ENCODE data around the gene EPHB2. TPM values are rescaled to one million over a fixed set of nuclear protein-coding genes. Genes with fewer than 3 reads are reported as not detected.

EPHB2 gene
- total and polyA plus RNA-seq, 2 of the 8 experiments (the other 6 are each of a cell fraction or from before 2014, with no cell fraction given), result 15.8 to 17.2 TPM

- Histone ChIP-seq H4K5ac (ENCODE audit: insufficient read length, low read depth, low read length) (no peak overlapping the region), H2BK120ac (replicated peaks; ENCODE audit: low read depth, low read length) (no peak overlapping the region), H2BK5ac (ENCODE audit: low read depth, low read length) (no peak overlapping the region), H4K8ac (ENCODE audit: extremely low read depth, insufficient read depth, low read length) (no peak overlapping the region), H2BK12ac (ENCODE audit: low read depth, low read length) (no peak overlapping the region), H3K4ac (replicated peaks; ENCODE audit: insufficient read length, low read depth, low read length) (no peak overlapping the region), H3K23me2 (ENCODE audit: low read depth, low read length) (peaks cover 4% of the 10 kb centered on the region; the same call in 1 of the 2 replicates), H3K23ac (ENCODE audit: insufficient read length) (no peak overlapping the region), H3K27ac (ENCODE audit: low read depth, low read length) (no peak overlapping the region), H3K4me3 (ENCODE audit: extremely low read depth in 1 of 4, insufficient read depth in 2 of 4, low read depth in 3 of 4, low read length in 4 of 4) (no peak overlapping the region), H3K9ac (replicated peaks in 1 of 4; ENCODE audit: extremely low read depth in 1 of 4, low read depth in 3 of 4, low read length in 3 of 4) (no peak overlapping the region), H3K27me3 (replicated peaks in 1 of 4; ENCODE audit: control insufficient read depth in 3 of 4, extremely low read depth in 1 of 4, insufficient read depth in 3 of 4, low read length in 3 of 4) (no peaks in the 10 kb centered on the region), H3K4me2 (ENCODE audit: insufficient read depth in 1 of 2, low read depth in 2 of 2, low read length in 2 of 2) (no peak overlapping the region), H3K79me1 (ENCODE audit: low read depth, low read length) (peaks cover 2% of the 10 kb centered on the region; the same call in 1 of the 2 replicates), H2BK20ac (ENCODE audit: low read length) (no peak overlapping the region), H4K20me1 (replicated peaks in 1 of 2; ENCODE audit: control insufficient read depth in 1 of 2, insufficient read depth in 2 of 2, low read length in 2 of 2) (peaks cover 2 to 5% of the 10 kb centered on the region in 2 experiments), H3K56ac (replicated peaks; ENCODE audit: insufficient read length, low read depth, low read length) (no peak overlapping the region), H3K9me3 (ENCODE audit: insufficient read depth in 2 of 2, low read depth in 1 of 2, low read length in 1 of 2) (no peaks in the 10 kb centered on the region), H3K36me3 (ENCODE audit: control insufficient read depth in 2 of 4, insufficient read depth in 4 of 4, low read length in 3 of 4) (no peaks in the 10 kb centered on the region), H3K18ac (ENCODE audit: extremely low read depth, low read length) (no peak overlapping the region), H2AFZ (ENCODE audit: low read length) (no peak overlapping the region), H4K91ac (replicated peaks; ENCODE audit: insufficient read length, low read length) (no peak overlapping the region), H3K79me2 (ENCODE audit: control insufficient read depth in 1 of 2, insufficient read depth in 2 of 2, low read length in 2 of 2) (no peaks in the 10 kb centered on the region), H2BK15ac (ENCODE audit: low read length) (no peak overlapping the region), H3K4me1 (replicated peaks in 1 of 4; ENCODE audit: control insufficient read depth in 3 of 4, insufficient read depth in 4 of 4, low read length in 3 of 4) (peaks cover 0 to 9% (median 3%) of the 10 kb centered on the region in 4 experiments; a peak in 4 of 7 replicates), H3K14ac (ENCODE audit: insufficient read length) (no peak overlapping the region), H2AK5ac (ENCODE audit: low read depth, low read length) (no peak overlapping the region)
- CTCF ChIA-PET (ENCODE audit: partially characterized antibody), result interaction anchor here (1.0 to 6.0 kb wide), 8 partner anchors 10 to 159 kb away, joined by 3 to 34 read pairs (median 9); no protein-coding TSS in a partner anchor
- WGBS, 2 experiments (ENCODE audit: extremely low coverage in 1 of 2, insufficient coverage in 1 of 2, insufficient read length in 1 of 2, insufficient replicate concordance in 2 of 2, low coverage in 1 of 2, low lambda C conversion rate in 2 of 2, missing lambda C conversion rate in 1 of 2), result 77% methylated on average over 1 of the region's 1 CpG; no CpG with 5 or more reads in 1 of the 2 experiments
- FAIRE-seq (no peak), DNase-seq (ENCODE audit: low read depth in 1 of 2, low spot score in 2 of 2) (no peak)
- POLR2A ChIA-PET (ENCODE audit: partially characterized antibody), result no interaction called here
- TF ChIP-seq BACH1 (IDR thresholded peaks at IDR 0.05; ENCODE audit: low read length), result no peak
Measured at GRCh38 chr1:22729400-22729773, 18.7 kb downstream of the EPHB2 start.
